Measurements from ENCODE around the gene VAV1.
"Not testable (repeated sequence)": the region's sequence is repeated elsewhere in the genome, so short reads cannot be mapped to it uniquely, and the experiment has no call there.

Gene VAV1

GRCh38 chr19:6854758-6855157, 82.2 kb downstream of the VAV1 start:
- no peak for DNase-seq

GRCh38 chr19:6856749-6857372, 84.4 kb downstream of the VAV1 start:
- no peak for DNase-seq

- DNase-seq: no peak
These were observed 89.3 kb downstream of the VAV1 start for GRCh38 chr19:6861683-6862286.

GRCh38 chr19:6862673-6863078, 90.2 kb downstream of the VAV1 start:
- DNase-seq: peak; percentile 93

- DNase-seq: no peak
These were observed 91.9 kb downstream of the VAV1 start for GRCh38 chr19:6864325-6864940.

- no peak for DNase-seq
These were observed 93.3 kb downstream of the VAV1 start for GRCh38 chr19:6865849-6866248.

GRCh38 chr19:6866741-6867151, 94.2 kb downstream of the VAV1 start:
- no peak for DNase-seq

- DNase-seq: no peak
These were observed 95.8 kb downstream of the VAV1 start for GRCh38 chr19:6868351-6868750.

- not testable (repeated sequence) for DNase-seq
These were observed 96.8 kb downstream of the VAV1 start for GRCh38 chr19:6869151-6869882.

GRCh38 chr19:6873708-6874431, 101.4 kb downstream of the VAV1 start:
- DNase-seq: no peak

- DNase-seq: no peak
These were observed 102.7 kb downstream of the VAV1 start for GRCh38 chr19:6875218-6875617.

GRCh38 chr19:6876748-6877147, 104.2 kb downstream of the VAV1 start:
- DNase-seq: no peak

- DNase-seq: no peak
These were observed 105.3 kb downstream of the VAV1 start for GRCh38 chr19:6877766-6878165.

- DNase-seq: no peak
These were observed 113.9 kb downstream of the VAV1 start for GRCh38 chr19:6886277-6886897.

GRCh38 chr19:6887316-6887715, 114.8 kb downstream of the VAV1 start, which contains the start of gene ADGRE1:
Gene ADGRE1 (plus strand): TSS chr19:6887579. CDS start chr19:6887609, 30 bp downstream.
- DNase-seq: peak; percentile 39

GRCh38 chr19:6888967-6889366, 116.5 kb downstream of the VAV1 start:
- no peak for DNase-seq

GRCh38 chr19:6890401-6890913, 117.9 kb downstream of the VAV1 start:
- no peak for DNase-seq

- peak; percentile 64 for DNase-seq
These were observed 118.4 kb downstream of the VAV1 start for GRCh38 chr19:6890938-6891337.

GRCh38 chr19:6891761-6892385, 119.4 kb downstream of the VAV1 start:
- DNase-seq: no peak

- DNase-seq: no peak
These were observed 121.8 kb downstream of the VAV1 start for GRCh38 chr19:6894313-6894712.

GRCh38 chr19:6903446-6903845, 130.9 kb downstream of the VAV1 start:
- DNase-seq: no peak

GRCh38 chr19:6906559-6907060, 134.1 kb downstream of the VAV1 start:
- DNase-seq: no peak

Data from stimulated activated CD4-positive, alpha-beta T cell treated with anti-CD3 and anti-CD28 coated beads, Interleukin-15, amount 100 ng/mL, for 24 hours (primary cell).